SU-DHL-6 (cell line): ENCODE data around the gene SORBS2.

Source experiments
- EZH2phosphoT487 ChIP-seq: fragments of 200-600 bp; sonication (generic), shearing (Covaris generic); conservative IDR thresholded peaks from 2 replicates; pipeline ENCODE4 v1.6.1; 2018; ENCODE audit warnings: mild to moderate bottlenecking, antibody characterized with exemption, low read length, moderate library complexity, mixed read lengths
- TF ChIP-seq, protein P1 (sequence below): fragments of 200-600 bp; sonication (generic); IDR thresholded peaks from one replicate; pipeline ENCODE4 v1.5.1; 2017; ENCODE audit warnings: antibody characterized with exemption, mild to moderate bottlenecking, low read length, moderate library complexity; ENCODE audit not compliant: insufficient read depth, poor library complexity, severe bottlenecking

DNA sequence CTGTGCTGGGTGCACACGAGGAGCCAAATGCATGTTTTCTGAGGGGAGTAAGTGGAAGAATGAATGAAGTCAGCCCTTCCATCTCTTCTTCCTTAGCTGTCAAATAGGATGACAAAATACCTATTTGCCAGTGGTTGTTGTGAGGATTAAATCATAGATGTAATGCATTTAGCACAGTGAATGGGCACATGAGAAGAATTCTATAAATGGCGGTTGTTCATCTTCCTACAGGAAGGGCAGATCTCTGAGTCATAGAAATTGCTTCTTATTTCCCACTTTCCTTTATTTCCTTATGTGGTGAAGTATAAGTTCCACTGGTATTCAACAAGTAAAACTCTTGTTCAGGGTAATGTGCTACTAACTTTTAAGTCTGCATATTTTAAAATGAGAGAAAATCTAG, 83.1 kb downstream of the SORBS2 start:
- TF ChIP-seq, protein P1, sequence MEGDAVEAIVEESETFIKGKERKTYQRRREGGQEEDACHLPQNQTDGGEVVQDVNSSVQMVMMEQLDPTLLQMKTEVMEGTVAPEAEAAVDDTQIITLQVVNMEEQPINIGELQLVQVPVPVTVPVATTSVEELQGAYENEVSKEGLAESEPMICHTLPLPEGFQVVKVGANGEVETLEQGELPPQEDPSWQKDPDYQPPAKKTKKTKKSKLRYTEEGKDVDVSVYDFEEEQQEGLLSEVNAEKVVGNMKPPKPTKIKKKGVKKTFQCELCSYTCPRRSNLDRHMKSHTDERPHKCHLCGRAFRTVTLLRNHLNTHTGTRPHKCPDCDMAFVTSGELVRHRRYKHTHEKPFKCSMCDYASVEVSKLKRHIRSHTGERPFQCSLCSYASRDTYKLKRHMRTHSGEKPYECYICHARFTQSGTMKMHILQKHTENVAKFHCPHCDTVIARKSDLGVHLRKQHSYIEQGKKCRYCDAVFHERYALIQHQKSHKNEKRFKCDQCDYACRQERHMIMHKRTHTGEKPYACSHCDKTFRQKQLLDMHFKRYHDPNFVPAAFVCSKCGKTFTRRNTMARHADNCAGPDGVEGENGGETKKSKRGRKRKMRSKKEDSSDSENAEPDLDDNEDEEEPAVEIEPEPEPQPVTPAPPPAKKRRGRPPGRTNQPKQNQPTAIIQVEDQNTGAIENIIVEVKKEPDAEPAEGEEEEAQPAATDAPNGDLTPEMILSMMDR: no peak
- TF ChIP-seq EZH2phosphoT487: no peak
